ENCODE data around the gene FKBP7.

- TF ChIP-seq POLR2A (IDR thresholded peaks at IDR 0.05): no peak
- no peak for TF ChIP-seq CTCF (IDR thresholded peaks at IDR 0.05)
These were observed 19.7 kb upstream of the FKBP7 start for GRCh38 chr2:178498137-178498536.

Measured in tibial nerve (tissue), 3 donors.